ENCODE data around the gene ROBO1. TPM values are rescaled to one million over a fixed set of nuclear protein-coding genes. Genes with fewer than 3 reads are reported as not detected.
"Not testable (repeated sequence)": the region's sequence is repeated elsewhere in the genome, so short reads cannot be mapped to it uniquely, and the experiment has no call there.

Gene ROBO1
- total and polyA plus RNA-seq, 2 donors (not counting 1 experiment from before 2014, with no cell fraction given), result 0.27 to 3.2 TPM

GRCh38 chr3:79306934-79307570 lies 460.7 kb downstream of the ROBO1 start:
- Mint-ChIP-seq H3K27me3 (no peaks in the 10 kb centered on the region), H3K27ac (no peak overlapping the region), H3K9me3 (ENCODE audit: insufficient read depth) (no peaks in the 10 kb centered on the region), H3K4me1 (no peaks in the 10 kb centered on the region), H3K4me3 (no peak overlapping the region)
- ChIA-PET POLR2A (no interaction called here), CTCF (no interaction called here)
- no peak overlapping the region for H3K4me2 ChIP-seq (replicated peaks; ENCODE audit: low read depth, low read length, poor library complexity, severe bottlenecking)
- H3K27ac ChIP-seq (ENCODE audit: low read length in 2 of 2), result no peak overlapping the region
- no peaks in the 10 kb centered on the region for H3K36me3 ChIP-seq (replicated peaks in 1 of 2; ENCODE audit: control extremely low read depth in 1 of 2, control insufficient read depth in 1 of 2, extremely low read depth in 1 of 2, insufficient read depth in 2 of 2, low read length in 1 of 2)
- DNase-seq, result no peak
- H3K79me2 ChIP-seq (ENCODE audit: control insufficient read depth, insufficient read depth, low read length), result no peaks in the 10 kb centered on the region
- ATAC-seq (ENCODE audit: low read depth), result no peak
- H3K4me3 ChIP-seq (ENCODE audit: control extremely low read depth in 1 of 5, extremely low read depth in 1 of 5, insufficient read depth in 1 of 5, low read depth in 2 of 5, low read length in 4 of 5), result no peak overlapping the region
- no peaks in the 10 kb centered on the region for H3K4me1 ChIP-seq (ENCODE audit: control insufficient read depth in 2 of 2, insufficient read depth in 2 of 2, low read length in 2 of 2)
- WGBS (ENCODE audit: insufficient coverage), result no CpG with 5 or more reads among the region's 1 CpG
- intact Hi-C loops (cut with micrococcal nuclease), result no loop called here
- H3K9me3 ChIP-seq (ENCODE audit: control extremely low read depth in 1 of 3, control insufficient read depth in 2 of 3, insufficient read depth in 1 of 3, low read length in 2 of 3), result peaks cover 0 to 1% (median 0%) of the 10 kb centered on the region in 3 donors
- no peaks in the 10 kb centered on the region for H4K20me1 ChIP-seq (ENCODE audit: control insufficient read depth, insufficient read depth, low read length, poor library complexity, severe bottlenecking)
- H3K9ac ChIP-seq (ENCODE audit: low read length), result no peak overlapping the region
- TF ChIP-seq EZH2 (IDR thresholded peaks at IDR 0.05; ENCODE audit: borderline replicate concordance, insufficient read depth, low read depth, low read length, poor library complexity, severe bottlenecking) (no peak), CTCF (IDR thresholded peaks at IDR 0.05) (no peak)
- H2AFZ ChIP-seq (ENCODE audit: insufficient read depth, low read depth, low read length, poor library complexity, severe bottlenecking), result no peak overlapping the region
- no peaks in the 10 kb centered on the region for H3K27me3 ChIP-seq (replicated peaks in 1 of 4; ENCODE audit: control extremely low read depth in 1 of 4, control insufficient read depth in 3 of 4, insufficient read depth in 4 of 4, low read length in 3 of 4)

- H3K9ac ChIP-seq (ENCODE audit: low read length); H3K27me3 Mint-ChIP-seq; H3K9me3 ChIP-seq (ENCODE audit: control extremely low read depth in 1 of 3, control insufficient read depth in 2 of 3, insufficient read depth in 1 of 3, low read length in 2 of 3); POLR2A ChIA-PET; H3K4me3 ChIP-seq (ENCODE audit: control extremely low read depth in 1 of 5, extremely low read depth in 1 of 5, insufficient read depth in 1 of 5, low read depth in 2 of 5, low read length in 4 of 5); H3K9me3 Mint-ChIP-seq (ENCODE audit: insufficient read depth); intact Hi-C loops (cut with micrococcal nuclease); H4K20me1 ChIP-seq (ENCODE audit: control insufficient read depth, insufficient read depth, low read length, poor library complexity, severe bottlenecking); H3K27ac ChIP-seq (ENCODE audit: low read length in 2 of 2); H3K4me3 Mint-ChIP-seq; H3K4me1 ChIP-seq (ENCODE audit: control insufficient read depth in 2 of 2, insufficient read depth in 2 of 2, low read length in 2 of 2); DNase-seq; H3K4me1 Mint-ChIP-seq; H3K4me2 ChIP-seq (replicated peaks; ENCODE audit: low read depth, low read length, poor library complexity, severe bottlenecking); CTCF ChIA-PET; ATAC-seq (ENCODE audit: low read depth); H3K27ac Mint-ChIP-seq; H3K36me3 ChIP-seq (replicated peaks in 1 of 2; ENCODE audit: control extremely low read depth in 1 of 2, control insufficient read depth in 1 of 2, extremely low read depth in 1 of 2, insufficient read depth in 2 of 2, low read length in 1 of 2); H3K27me3 ChIP-seq (replicated peaks in 1 of 4; ENCODE audit: control extremely low read depth in 1 of 4, control insufficient read depth in 3 of 4, insufficient read depth in 4 of 4, low read length in 3 of 4); H2AFZ ChIP-seq (ENCODE audit: insufficient read depth, low read depth, low read length, poor library complexity, severe bottlenecking); H3K79me2 ChIP-seq (ENCODE audit: control insufficient read depth, insufficient read depth, low read length): not testable (repeated sequence)
- WGBS (ENCODE audit: insufficient coverage), result 93% methylated on average over 39 of the region's 40 CpGs
Observed at GRCh38 chr3:79299949-79300635, 467.7 kb downstream of the ROBO1 start.

All from B cell (primary cell).